Sciatic nerve (tissue), 2 donors: Measurements from ENCODE around the gene SORBS1. TPM values are rescaled to one million over a fixed set of nuclear protein-coding genes. Genes with fewer than 3 reads are reported as not detected.

Experiments
- ATAC-seq: fragments of 200-7000 bp; cut with Tn5 transposase; one replicate; pipeline ENCODE4 v1.9.1; 2020; ENCODE audit warnings: mild to moderate bottlenecking, moderate library complexity
- DNase-seq: peaks from one replicate; pipeline ENCODE4 v3.0.0-alpha.2; 2020; ENCODE audit warnings: low spot score
- intact Hi-C: fragments of 100-400 bp; cut with DNase I; formaldehyde crosslinking; loops from one replicate; pipeline ENCODE4 v1.14.2; 2022
- total RNA-seq: library from RNA; stranded (reverse); fragmentation: NEBNext Ultra II Directional; extraction: Animal tissue kit (Norgen Biotek cat#: 25700); gene quantifications from one replicate; pipeline ENCODE4 v1.2.1, GENCODE V29; 2021
- donor health status: DM: no; HTN: no; CAD: no.
- donor health status: DM: no; HTN: no; CAD: no.

Gene SORBS1
- total RNA-seq, 1 donor from 2014 or later, result 593 TPM

DNA sequence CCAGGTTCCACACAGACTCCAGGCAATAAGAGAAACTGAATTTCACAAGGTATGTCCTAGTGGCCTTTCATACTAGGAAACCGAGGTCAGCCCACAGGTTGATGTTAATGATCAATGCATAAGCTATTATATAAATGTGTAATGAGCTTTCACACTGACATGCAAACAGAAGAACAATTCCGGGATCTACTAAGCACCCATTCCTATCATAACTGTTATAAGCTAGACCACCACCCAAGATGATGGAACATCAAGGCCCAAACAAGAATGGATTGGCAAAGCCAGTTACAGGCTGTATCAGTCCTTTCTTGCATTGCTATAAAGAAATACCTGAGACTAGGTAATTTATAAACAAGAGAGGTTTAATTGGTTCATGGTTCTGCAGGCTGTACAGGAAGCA is 15.2 kb downstream of the SORBS1 start:
- intact Hi-C loops, result no loop called here
- DNase-seq (no peak), ATAC-seq (no peak)

DNA sequence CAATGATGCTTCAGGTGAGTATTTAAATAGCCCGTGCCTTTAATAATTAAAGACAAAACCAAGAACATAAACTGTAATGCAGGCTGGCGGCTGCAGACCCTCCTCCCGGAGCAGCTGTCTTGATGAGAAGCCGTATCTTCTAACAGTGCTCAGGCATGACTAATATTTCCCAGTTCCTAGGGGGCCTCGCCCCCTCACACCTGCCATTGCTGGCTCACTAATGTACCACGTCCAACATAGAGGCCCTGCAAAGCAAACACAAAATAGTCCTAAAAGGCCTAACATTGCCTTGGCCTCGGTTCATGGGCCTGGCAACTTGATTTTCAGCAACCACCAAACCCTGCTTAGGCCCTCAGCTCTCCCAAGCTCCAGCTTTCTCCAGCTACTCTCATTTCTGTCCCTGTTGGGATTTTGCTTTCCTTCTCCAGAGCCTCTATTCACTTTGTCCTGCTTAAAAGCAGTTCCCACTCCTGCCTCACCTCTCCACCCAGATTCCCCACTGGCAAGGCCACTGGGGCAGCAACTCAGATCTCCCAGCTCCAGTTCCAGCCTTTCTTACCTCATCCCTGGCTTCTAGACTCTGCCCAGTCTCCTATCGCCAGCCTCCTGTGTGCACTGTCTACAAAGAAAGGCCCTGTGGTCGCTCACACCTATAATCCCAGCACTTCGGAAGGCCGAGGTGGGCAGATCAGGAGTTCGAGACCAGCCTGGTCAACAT is 16.2 kb downstream of the SORBS1 start:
- intact Hi-C loops, result no loop called here
- DNase-seq (no peak), ATAC-seq (no peak)

DNA sequence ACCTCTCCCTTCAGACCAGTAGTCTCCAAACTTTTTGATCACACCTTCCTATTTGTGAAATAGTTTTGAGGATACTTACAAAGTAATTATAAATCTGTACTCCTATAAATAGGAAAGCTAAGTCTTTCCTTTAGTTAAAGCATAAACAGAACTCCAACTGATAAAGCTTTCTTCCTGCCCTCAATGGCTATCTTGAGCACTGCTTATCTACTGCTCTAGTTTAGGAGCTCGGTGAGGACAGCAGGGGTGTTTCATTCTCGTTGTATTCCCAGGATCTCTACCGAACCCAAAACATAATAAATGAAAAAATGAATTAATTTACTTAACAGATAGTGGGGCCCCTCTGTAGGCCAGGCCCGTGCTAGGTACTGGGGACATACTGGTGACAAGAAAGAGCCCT is 17.7 kb downstream of the SORBS1 start:
- intact Hi-C loops, result no loop called here
- ATAC-seq (no peak), DNase-seq (no peak)

DNA sequence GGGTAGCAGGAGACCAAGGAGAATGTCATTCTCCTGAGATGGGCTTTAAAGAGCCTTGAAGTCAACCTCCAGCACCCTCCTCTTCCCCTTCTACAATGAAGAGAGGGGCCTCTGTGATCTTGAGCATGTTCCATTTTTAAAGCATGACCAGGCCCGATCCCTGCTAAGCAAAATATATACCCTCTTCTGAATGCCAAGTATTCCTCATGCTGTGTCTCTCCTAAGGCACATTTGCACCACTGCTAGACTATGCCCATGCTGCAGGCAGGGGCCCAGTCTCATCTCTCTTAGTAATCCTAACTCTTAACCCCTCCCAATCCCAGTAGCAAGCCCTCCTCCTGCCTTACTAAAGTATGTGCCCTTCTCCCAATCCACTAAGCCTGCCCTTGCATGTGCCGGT is 18.4 kb downstream of the SORBS1 start:
- DNase-seq (no peak), ATAC-seq (no peak)
- intact Hi-C loops, result no loop called here

DNA sequence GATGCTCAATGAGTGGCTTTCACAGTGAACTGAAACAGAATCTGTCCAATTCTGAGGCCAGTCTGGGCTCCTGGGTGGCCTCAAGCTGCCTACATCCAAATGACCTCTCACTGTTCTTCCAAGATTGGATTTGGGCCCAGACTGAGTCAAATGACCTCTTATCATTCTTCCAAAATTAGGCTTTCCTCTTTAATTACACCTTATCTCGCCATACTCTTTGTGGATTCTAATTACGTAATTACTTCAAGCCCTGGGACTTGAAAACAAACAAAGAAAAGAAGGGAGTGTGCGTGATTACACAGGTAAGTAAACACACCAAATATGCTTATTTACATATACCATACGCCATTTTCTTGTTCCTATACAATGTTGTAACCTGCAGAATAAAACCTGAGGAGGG is 18.8 kb downstream of the SORBS1 start:
- intact Hi-C loops, result no loop called here
- DNase-seq (no peak), ATAC-seq (no peak)

DNA sequence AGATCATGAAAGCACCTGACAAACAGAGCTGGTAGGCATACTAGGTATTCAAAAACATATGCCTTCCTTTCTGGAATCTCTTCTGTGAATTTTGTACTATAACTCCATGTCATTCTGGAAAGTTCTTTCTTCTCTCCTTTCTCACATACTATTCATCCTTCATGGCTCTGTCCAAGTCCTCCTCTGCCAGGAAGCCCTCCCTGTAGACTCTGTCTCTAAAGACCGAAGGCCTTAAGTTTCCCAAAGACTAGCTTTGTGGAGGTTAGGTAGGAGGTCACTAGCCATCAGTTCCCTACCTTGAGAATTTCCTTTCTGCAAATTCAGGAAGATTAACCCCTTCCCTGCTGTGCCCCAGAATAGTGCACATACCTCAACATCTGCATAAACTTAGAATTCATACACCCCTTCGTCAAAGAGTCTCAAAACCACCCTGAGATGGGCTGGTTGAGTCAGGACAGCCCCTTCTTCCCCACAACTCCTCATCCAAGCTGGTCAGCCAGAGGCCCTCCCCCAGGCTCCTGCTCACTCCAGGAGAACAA is 20.6 kb downstream of the SORBS1 start:
- DNase-seq, result no peak
- intact Hi-C loops, result no loop called here
- no peak for ATAC-seq

DNA sequence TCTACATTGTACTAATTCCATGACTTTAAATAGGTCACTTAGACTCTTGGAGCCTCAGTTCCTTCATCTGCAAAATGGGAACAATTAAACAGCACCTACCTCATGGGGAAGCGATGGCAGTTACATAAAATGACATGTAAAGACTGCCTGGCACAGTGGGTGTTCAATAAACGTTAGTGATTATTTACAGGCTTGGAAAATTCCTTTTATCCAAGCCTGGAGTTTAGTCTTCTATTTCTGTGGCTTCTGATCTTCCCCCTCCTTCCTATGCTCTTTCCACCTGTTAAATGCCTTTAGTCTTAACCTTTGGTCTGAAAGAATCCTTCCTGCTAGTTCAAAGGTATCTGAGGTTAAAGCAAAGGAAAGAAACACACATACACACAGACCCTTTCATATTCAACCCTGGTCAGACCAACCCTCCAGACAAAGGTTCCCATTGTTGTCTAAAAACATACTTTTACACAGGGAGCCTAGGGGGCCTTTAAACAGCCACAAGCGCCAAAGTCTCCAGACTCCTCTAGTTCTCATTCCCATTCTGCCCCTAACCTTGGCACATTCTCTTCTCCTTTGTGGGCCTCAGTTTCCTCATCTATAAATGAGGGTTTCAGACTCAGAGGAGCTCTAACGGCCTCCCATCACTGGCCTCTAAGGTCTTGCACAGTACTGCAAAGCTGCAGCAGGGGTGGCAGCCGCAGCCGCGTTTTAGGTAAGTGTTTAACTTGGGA is 21.4 kb downstream of the SORBS1 start:
- intact Hi-C loops, result no loop called here
- DNase-seq, result no peak
- no peak for ATAC-seq

DNA sequence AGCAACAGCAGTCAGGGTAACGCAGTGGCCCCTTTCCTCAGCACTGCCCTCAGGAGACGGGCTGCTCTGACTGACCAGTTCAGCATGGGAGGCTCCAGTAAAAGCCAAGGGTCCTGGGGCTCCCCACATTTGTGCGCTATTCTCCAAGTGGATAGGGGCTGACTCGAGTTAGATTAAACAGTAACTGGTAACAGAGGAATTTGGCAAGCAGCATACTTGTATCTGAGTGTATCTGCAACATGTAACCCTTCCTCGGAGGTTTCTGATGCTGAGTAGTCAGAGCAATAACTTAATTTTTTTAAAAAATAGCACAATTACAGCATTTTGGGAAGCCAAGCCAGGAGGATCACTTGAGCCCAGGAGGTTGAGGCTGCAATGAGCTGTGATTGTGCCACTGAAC is 22.8 kb downstream of the SORBS1 start:
- intact Hi-C loops, result no loop called here
- DNase-seq (no peak), ATAC-seq (no peak)

DNA sequence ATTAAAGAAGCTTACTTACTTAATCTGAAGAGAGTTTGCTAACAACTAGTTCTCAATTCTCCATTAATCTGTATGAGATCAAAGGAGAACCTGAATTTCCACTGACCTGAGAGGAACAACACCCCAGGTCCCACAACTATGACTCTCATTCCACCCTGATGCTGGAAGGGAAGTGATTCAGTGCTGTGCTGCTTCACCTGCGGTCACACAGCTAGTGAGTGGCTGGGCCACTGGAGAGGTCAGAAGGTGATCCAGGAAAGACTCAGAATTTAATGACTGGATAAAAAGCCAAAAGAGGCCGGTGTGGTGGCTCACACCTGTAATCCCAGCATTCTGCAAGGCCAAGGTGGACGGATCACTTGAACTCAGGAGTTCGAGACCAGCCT is 23.6 kb downstream of the SORBS1 start:
- intact Hi-C loops, result no loop called here
- no peak for ATAC-seq
- no peak for DNase-seq

DNA sequence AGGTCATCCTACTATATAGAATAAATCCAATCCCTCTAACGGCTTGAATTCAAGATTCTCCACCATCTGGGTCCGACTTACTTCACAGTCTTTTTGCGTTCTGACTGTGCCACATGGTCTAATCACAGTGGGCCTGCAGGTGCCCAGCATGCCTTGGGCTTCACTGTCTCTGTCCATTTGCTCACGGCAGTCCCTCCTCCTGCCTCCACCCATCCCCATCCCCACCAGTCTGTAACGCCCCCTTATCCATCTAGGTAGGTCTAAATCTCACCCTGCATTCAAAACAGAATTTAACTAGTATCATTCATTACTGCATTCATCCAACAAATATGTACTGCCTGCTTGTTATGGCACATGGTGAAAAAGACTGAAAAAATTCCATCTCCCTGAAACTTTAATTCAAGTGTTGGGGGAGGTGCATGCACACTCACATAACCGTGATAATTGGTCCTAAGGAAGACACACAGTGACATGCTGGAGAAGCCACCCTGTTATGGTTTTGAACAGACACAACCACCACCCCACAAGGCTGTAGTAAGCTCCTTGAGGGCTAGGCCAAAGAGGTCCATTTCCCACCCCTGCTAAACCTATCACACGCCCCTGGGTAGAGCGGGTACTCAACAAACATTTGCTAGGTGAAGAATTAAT is 24.2 kb downstream of the SORBS1 start:
- no peak for ATAC-seq
- intact Hi-C loops, result no loop called here

DNA sequence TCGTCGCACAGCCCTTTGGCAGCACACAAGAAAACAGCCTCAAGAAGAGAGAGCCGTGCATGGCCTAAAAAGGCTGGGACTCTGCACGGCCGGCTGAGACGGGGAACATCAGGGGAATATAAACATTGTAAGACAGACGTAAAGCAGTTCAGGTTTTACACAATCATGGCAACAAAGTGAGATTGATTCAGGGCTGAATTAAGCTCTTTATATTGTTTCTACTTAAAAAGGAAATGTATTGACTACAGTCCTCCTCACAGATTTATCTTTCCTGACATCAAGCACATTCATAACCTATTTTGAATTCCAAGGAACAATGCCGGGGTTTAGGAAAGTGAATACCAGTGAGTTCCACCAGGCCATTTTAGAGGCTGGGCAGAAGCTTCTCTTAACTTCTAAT is 25.2 kb downstream of the SORBS1 start:
- intact Hi-C loops, result no loop called here
- ATAC-seq (no peak), DNase-seq (no peak)

More for the DNA sequence above, 24.2 kb downstream of the SORBS1 start:
- no peak for DNase-seq

DNA sequence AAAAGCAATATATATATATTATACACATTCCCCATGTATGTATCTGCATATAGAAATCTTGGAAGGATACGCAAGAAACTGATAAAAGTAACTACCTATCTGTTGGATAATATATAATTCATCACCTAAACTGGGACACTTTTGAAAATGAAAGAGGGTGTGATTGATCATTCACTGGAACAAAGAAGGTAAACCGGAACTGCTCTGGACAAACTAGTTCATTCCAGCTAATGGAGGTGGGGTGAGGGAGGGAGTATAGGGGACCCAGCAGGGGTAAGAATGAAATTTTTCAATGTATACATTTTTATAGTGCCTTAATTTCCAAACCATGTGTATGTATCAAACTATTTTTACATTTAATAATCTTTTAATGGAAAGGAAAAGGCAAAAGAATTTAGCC is 25.6 kb downstream of the SORBS1 start:
- intact Hi-C loops, result no loop called here
- ATAC-seq (no peak), DNase-seq (no peak)

DNA sequence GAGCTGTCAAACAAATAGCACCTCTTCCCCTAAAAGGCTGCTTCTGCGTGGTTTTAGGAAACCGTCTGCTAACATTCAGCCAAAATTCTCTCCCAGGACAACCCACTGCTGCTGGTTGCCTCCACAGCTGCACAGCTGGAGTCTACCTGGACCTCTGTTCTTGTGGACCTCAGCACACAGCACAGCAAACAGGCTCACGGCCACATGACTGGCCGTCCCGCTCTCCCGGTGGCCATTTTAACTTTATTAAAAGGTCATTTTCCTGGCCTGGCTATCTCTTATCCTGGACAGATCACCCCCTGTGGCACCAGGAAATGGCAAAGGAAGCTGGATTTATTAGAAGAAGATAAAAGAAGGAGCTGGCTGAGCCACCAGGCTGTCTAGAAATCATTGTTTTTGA is 27.6 kb downstream of the SORBS1 start:
- no peak for ATAC-seq
- intact Hi-C loops, result no loop called here
- DNase-seq, result no peak

DNA sequence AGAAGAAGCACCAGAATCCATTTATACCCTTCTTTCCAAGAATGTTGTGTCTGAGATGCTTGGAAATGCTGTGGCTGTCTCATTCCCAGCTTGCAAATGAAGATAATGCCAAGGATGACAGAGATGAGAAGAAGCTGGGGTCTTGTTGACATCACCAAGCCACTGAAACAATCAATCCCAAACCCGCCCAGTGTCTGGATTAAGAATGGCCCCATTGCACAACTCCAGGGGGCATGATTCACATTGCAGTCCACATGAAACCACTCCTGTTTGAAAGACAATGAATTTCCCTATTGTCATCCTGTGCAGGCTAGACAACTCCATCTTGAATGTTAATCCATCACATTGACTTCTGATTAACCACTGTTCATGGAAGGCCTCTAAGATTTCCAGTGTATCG is 28.6 kb downstream of the SORBS1 start:
- DNase-seq (no peak), ATAC-seq (no peak)
- intact Hi-C loops, result no loop called here

DNA sequence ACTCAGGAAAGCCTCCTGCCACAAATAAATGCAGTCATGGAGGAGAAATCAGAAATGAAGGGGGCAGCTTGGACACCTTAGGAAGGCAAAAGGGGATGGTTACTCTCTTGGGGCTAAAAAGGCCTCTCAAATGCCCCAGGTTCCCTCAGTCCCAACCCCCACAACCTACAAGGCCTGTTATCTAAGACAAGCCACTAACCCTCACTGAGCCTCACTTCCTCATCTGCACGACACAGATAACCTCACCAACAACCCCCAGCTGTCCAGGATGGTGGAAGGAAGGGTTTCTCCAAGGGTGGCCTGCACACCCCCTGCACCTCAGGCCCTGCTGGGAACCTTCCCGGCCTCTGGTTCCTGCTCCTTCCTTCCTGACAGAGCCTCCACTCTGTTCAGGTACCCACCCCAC is 29.2 kb downstream of the SORBS1 start:
- ATAC-seq, result no peak
- intact Hi-C loops, result no loop called here
- no peak for DNase-seq

DNA sequence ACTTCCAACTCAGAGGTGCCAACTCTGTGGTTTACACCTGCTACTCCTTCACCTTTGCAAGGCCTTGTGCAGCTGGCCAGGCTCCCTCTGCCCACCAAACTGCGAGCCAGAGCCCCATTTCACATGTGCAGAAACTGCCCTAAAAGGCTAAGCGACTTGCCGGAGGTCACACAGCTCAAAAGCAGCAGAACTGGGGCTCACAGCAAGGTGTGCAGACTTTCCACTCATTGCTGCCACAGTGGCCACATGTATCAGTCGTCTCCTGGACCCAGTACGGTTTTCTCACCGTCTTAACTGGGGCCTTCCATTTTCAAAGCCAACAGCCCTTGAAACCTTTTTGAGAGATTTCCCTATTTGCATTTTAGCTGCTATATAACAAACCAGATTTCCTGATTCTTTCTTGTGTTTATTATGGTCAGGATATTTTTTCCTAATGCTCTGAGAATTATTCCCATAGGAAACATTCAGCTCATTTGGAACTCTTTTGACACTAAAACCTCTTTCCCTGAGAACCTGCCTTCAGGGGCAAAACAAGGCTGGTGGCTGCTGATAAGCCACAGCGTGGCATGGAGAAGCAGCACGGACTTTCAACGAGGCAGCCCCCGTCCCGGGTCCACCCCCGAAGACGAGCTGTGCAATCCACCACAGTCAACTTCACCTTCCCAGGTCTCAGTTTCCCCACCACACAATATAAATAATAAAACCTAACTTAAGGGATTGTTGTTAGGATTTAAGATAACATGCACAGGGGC is 29.9 kb downstream of the SORBS1 start:
- ATAC-seq (no peak), DNase-seq (no peak)
- intact Hi-C loops, result no loop called here

DNA sequence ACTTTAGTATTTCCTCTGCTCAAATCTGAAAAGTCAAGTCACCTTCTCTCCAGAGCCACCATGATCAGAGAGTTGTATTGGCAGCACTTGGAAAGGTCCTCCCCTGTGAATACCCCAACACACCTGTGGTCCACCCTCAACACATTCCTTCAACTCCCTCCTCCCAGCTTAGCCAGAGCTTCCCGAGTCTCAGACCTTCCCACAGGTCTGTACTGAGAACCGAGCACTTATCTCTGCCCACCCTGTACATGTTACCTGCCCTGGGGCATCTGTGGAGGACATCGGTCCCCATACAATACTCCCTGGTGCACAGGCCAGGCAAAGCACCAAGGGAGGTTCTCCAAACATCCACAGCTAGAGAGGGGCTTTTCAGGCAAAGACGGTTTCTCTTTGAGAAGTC is 30.6 kb downstream of the SORBS1 start:
- intact Hi-C loops, result no loop called here
- no peak for DNase-seq

DNA sequence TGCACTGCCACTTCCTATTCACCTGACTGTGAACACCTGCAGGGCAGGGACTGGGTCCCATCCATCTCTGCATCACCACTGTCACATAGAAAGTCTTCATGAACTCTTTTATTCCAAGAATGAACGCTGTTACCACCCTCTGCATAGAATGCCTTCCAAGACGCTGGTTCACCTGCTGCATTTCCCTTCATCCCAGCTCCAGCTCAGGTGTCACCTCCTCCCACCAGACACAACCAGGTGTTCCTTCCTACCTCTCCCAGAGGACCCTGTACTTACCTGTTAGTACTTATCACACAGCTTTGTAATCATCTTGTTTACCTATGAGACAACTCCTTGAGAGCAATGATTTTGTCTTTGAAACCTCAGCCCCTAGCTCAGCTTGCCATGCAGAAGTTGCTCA is 31.1 kb downstream of the SORBS1 start:
- DNase-seq (no peak), ATAC-seq (no peak)
- intact Hi-C loops, result no loop called here

More for the DNA sequence above, 30.6 kb downstream of the SORBS1 start:
- no peak for ATAC-seq

DNA sequence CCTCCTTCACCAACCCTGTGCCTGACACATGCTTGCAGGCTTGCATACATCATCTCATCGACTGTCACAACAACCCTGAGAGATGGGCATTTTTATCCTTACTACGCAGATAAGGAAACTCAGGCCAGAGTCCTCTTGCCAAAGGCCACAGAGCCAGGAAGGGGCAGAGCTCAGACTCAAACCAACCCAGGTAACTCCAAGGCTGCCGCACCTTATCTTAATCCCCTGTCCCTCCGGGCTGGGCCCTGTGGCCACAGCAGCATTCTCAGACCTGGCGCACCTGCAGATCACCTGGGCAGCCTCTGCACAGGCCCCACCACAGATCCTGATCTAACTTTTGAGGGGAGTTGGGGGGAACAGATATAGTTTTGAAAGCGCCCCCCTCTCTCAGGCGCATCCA is 35.1 kb downstream of the SORBS1 start:
- ATAC-seq, result no peak
- intact Hi-C loops, result no loop called here
- no peak for DNase-seq

DNA sequence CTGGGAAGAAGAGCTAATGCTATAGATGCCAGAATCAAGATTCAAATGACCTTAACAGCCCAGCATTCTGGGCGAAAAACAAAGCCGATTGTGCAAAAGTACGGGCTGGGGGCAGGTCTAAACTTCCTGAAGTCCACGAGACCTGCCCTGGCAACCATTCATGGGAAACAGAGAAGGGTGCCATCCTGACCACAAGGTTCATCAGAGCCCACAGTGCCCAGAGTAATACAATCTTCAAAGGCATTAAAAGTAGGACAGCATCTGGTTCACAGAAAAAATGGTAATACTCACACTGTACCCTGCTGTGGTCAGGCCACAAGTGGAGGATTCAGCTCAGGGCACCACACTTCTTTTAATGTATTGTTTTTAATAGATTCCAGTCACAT is 36.1 kb downstream of the SORBS1 start:
- ATAC-seq, result no peak
- intact Hi-C loops, result no loop called here
- DNase-seq, result no peak
